IMR-90 (cell line): ENCODE data around the gene CCNI2. TPM values are rescaled to one million over a fixed set of nuclear protein-coding genes. Genes with fewer than 3 reads are reported as not detected.

Experiments used
- ATAC-seq: fragments of 200-7000 bp; cut with Tn5 transposase; 2 replicates; pipeline ENCODE4 v1.9.1; 2020; ENCODE audit warnings: low read depth, mild to moderate bottlenecking, moderate library complexity
- BruUV-seq: library from RNA; stranded (reverse); fragments of 400-500 nt; replicated peaks from 2 replicates; lab custom pipeline; 2021; lab: Mats Ljungman, UMichigan
- CTCF ChIA-PET: fragments of 300-600 bp; formaldehyde crosslinking; extraction: SDS; loops from one replicate; lab custom pipeline; 2021; ENCODE audit warnings: antibody characterized with exemption; lab: Yijun Ruan, JAX
- POLR2A ChIA-PET: fragments of 300-600 bp; sonication (Branson Sonifier 250); formaldehyde crosslinking; loops from one replicate; lab custom pipeline; 2022; ENCODE audit warnings: antibody characterized with exemption; ENCODE audit not compliant: unreplicated experiment; lab: Charles Lee
- DNase-seq: peaks from one replicate; pipeline ENCODE4 v3.0.0; 2013
- H2AFZ ChIP-seq: replicated peaks from 2 replicates; pipeline ENCODE3; 2013; ENCODE audit warnings: low read length, mild to moderate bottlenecking; ENCODE audit not compliant: poor library complexity
- H2AK5ac ChIP-seq: 2 replicates; pipeline ENCODE4 v1.6.1; 2013; ENCODE audit warnings: low read depth, low read length, inconsistent platforms
- H2AK9ac ChIP-seq: replicated peaks from 2 replicates; pipeline ENCODE3; 2013; ENCODE audit warnings: mild to moderate bottlenecking, low read depth, low read length, moderate library complexity; ENCODE audit not compliant: poor library complexity
- H2BK120ac ChIP-seq: 2 replicates; pipeline ENCODE4 v1.6.1; 2013; ENCODE audit warnings: low read depth, low read length, inconsistent platforms
- H2BK15ac ChIP-seq: 3 replicates; pipeline ENCODE4 v1.6.1; 2013; ENCODE audit warnings: low read depth, low read length, inconsistent platforms
- H2BK20ac ChIP-seq: 2 replicates; pipeline ENCODE4 v1.6.1; 2013; ENCODE audit warnings: low read depth, mild to moderate bottlenecking, inconsistent platforms, low read length, moderate library complexity
- H2BK5ac ChIP-seq: 2 replicates; pipeline ENCODE4 v1.6.1; 2013; ENCODE audit warnings: mild to moderate bottlenecking, low read depth, low read length, inconsistent platforms; ENCODE audit not compliant: poor library complexity, severe bottlenecking
- H3K14ac ChIP-seq: replicated peaks from 2 replicates; pipeline ENCODE4 v1.6.1; 2013; ENCODE audit warnings: low read depth, low read length, inconsistent platforms
- H3K18ac ChIP-seq: 2 replicates; pipeline ENCODE4 v1.6.1; 2013; ENCODE audit warnings: low read depth, low read length, control low read depth
- H3K23ac ChIP-seq: 2 replicates; pipeline ENCODE4 v1.6.1; 2013; ENCODE audit warnings: low read depth, low read length, inconsistent platforms
- H3K27ac ChIP-seq: 2 replicates; pipeline ENCODE4 v1.5.1; 2013; ENCODE audit warnings: mild to moderate bottlenecking, control low read depth, low read length; ENCODE audit not compliant: insufficient read depth
- H3K27me3 ChIP-seq: 2 replicates; pipeline ENCODE4 v1.6.1; 2013; ENCODE audit warnings: low read length; ENCODE audit not compliant: control insufficient read depth, insufficient read depth
- H3K36me3 ChIP-seq: 2 replicates; pipeline ENCODE4 v1.6.1; 2013; ENCODE audit warnings: low read length, mixed read lengths; ENCODE audit not compliant: control insufficient read depth, insufficient read depth
- H3K4ac ChIP-seq: 2 replicates; pipeline ENCODE4 v1.6.1; 2013; ENCODE audit warnings: low read depth, low read length, inconsistent platforms
- H3K4me1 ChIP-seq: 2 replicates; pipeline ENCODE4 v1.6.1; 2013; ENCODE audit warnings: low read length, mixed read lengths; ENCODE audit not compliant: control insufficient read depth, insufficient read depth
- H3K4me2 ChIP-seq: 2 replicates; pipeline ENCODE4 v1.6.1; 2013; ENCODE audit warnings: low read depth, mild to moderate bottlenecking, control low read depth, low read length, moderate library complexity
- H3K4me3 ChIP-seq: 2 replicates; pipeline ENCODE4 v1.5.1; 2013; ENCODE audit warnings: low read depth, mild to moderate bottlenecking, control low read depth, low read length, moderate library complexity; ENCODE audit not compliant: insufficient read depth
- H3K56ac ChIP-seq: 2 replicates; pipeline ENCODE4 v1.6.1; 2013; ENCODE audit warnings: low read length, inconsistent platforms; ENCODE audit not compliant: insufficient read depth; ENCODE audit errors: extremely low read depth
- H3K79me1 ChIP-seq, 2 experiments: 2 replicates each; pipeline ENCODE4 v1.6.1; 2013; ENCODE audit warnings: low read length in 2 of 2, inconsistent platforms in 1 of 2, low read depth in 1 of 2
- H3K9ac ChIP-seq: 2 replicates; pipeline ENCODE4 v1.6.1; 2013; ENCODE audit warnings: low read depth, low read length, control low read depth
- H3K9me1 ChIP-seq: 2 replicates; pipeline ENCODE4 v1.6.1; 2013; ENCODE audit warnings: low read length, inconsistent platforms; ENCODE audit not compliant: insufficient read depth
- H3K9me3 ChIP-seq: 2 replicates; pipeline ENCODE4 v1.6.1; 2013; ENCODE audit warnings: low read length; ENCODE audit not compliant: control insufficient read depth, insufficient read depth
- H4K20me1 ChIP-seq: 2 replicates; pipeline ENCODE4 v1.6.1; 2013; ENCODE audit warnings: low read length, inconsistent platforms; ENCODE audit not compliant: insufficient read depth
- H4K5ac ChIP-seq: 2 replicates; pipeline ENCODE4 v1.6.1; 2013; ENCODE audit warnings: mild to moderate bottlenecking, low read depth, low read length, control low read depth
- H4K8ac ChIP-seq, 2 experiments: 2 replicates each; pipeline ENCODE4 v1.6.1; 2013; ENCODE audit warnings: low read depth in 2 of 2, low read length in 2 of 2, control low read depth in 1 of 2, inconsistent platforms in 1 of 2
- H4K91ac ChIP-seq: 2 replicates; pipeline ENCODE4 v1.6.1; 2013; ENCODE audit warnings: low read depth, low read length, inconsistent platforms; ENCODE audit not compliant: insufficient read depth
- BHLHE40 ChIP-seq: fragments of 150-350 bp; IDR thresholded peaks from 2 replicates; pipeline ENCODE4 v1.6.1; 2016; ENCODE audit warnings: mild to moderate bottlenecking, low read depth, low read length
- CEBPB ChIP-seq: IDR thresholded peaks from 2 replicates; pipeline ENCODE4 v1.6.1; 2012; ENCODE audit warnings: low read depth, low read length, improper control_type of control experiment
- CHD1 ChIP-seq: IDR thresholded peaks from 2 replicates; pipeline ENCODE4 v1.6.1; 2012; ENCODE audit warnings: low read depth, low read length, improper control_type of control experiment
- FOS ChIP-seq: fragments of 150-350 bp; IDR thresholded peaks from 2 replicates; pipeline ENCODE4 v1.6.1; 2016; ENCODE audit warnings: low read depth, low read length
- MAFK ChIP-seq: IDR thresholded peaks from 2 replicates; pipeline ENCODE4 v1.6.1; 2012; ENCODE audit warnings: low read depth, low read length, improper control_type of control experiment
- MAZ ChIP-seq: IDR thresholded peaks from 2 replicates; pipeline ENCODE4 v1.6.1; 2012; ENCODE audit warnings: low read depth, mild to moderate bottlenecking, low read length, improper control_type of control experiment, moderate library complexity, borderline replicate concordance
- MXI1 ChIP-seq: IDR thresholded peaks from 2 replicates; pipeline ENCODE4 v1.6.1; 2012; ENCODE audit warnings: low read depth, mild to moderate bottlenecking, low read length, moderate library complexity, borderline replicate concordance
- NFE2L2 ChIP-seq: fragments of 150-350 bp; IDR thresholded peaks from 2 replicates; pipeline ENCODE4 v1.6.1; 2016; ENCODE audit warnings: low read depth, mild to moderate bottlenecking, low read length
- POLR2A ChIP-seq: IDR thresholded peaks from 2 replicates; pipeline ENCODE4 v1.6.1; 2012; ENCODE audit warnings: mild to moderate bottlenecking, low read depth, low read length
- RAD21 ChIP-seq: IDR thresholded peaks from 2 replicates; pipeline ENCODE4 v1.6.1; 2012; ENCODE audit warnings: low read length, improper control_type of control experiment
- RFX5 ChIP-seq: IDR thresholded peaks from 2 replicates; pipeline ENCODE4 v1.8.0; 2012; ENCODE audit warnings: low read depth, mild to moderate bottlenecking, low read length, moderate library complexity
- SMC3 ChIP-seq: fragments of 150-350 bp; IDR thresholded peaks from 2 replicates; pipeline ENCODE4 v1.6.1; 2016; ENCODE audit warnings: low read depth, mild to moderate bottlenecking, antibody characterized with exemption, low read length, moderate library complexity
- whole genome bisulfite sequencing, 2 experiments: methylation state at CpG; one replicate each; pipeline versions ENCODE4 v1.1.5 to v1.1.7; 2013; ENCODE audit warnings: missing lambda C conversion rate in 2 of 2; ENCODE audit not compliant: insufficient read length in 1 of 2; ENCODE audit errors: extremely low coverage in 2 of 2; 5-methylcytosine and 5-hydroxymethylcytosine counted together
- dilution Hi-C: fragments of 300-500 bp; cut with HindIII; formaldehyde crosslinking; loops from one replicate; pipeline ENCODE4 v1.14.3; 2018; ENCODE audit warnings: low sequenced_read_pairs; ENCODE audit not compliant: unreplicated experiment
- in situ Hi-C: fragments of 300-500 bp; cut with MboI; formaldehyde crosslinking; loops from 3 replicates; pipeline ENCODE4 v1.14.3; 2019; ENCODE audit warnings: low sequenced_read_pairs, inconsistent platforms, mixed read lengths
- intact Hi-C: fragments of 100-400 bp; cut with micrococcal nuclease; formaldehyde crosslinking; loops from 2 replicates; pipeline ENCODE4 v1.10.0; 2022
- polyA plus RNA-seq, 3 experiments: library from polyadenylated mRNA; depleted of rRNA; stranded (reverse); fragments of >200 nt; gene quantifications; 2 replicates each; pipeline ENCODE4 v1.2.3, GENCODE V29; 2012; ENCODE audit warnings: low replicate concordance in 1 of 3
- total RNA-seq: library from RNA; depleted of rRNA; stranded (reverse); fragments of >200 nt; gene quantifications from 2 replicates; pipeline ENCODE4 v1.2.3, GENCODE V29; 2012
- TF ChIP-seq, protein P1 (sequence below): fragments of 150-350 bp; IDR thresholded peaks from 2 replicates; pipeline ENCODE4 v1.6.1; 2016; ENCODE audit warnings: low read depth, mild to moderate bottlenecking, low read length, moderate library complexity, borderline replicate concordance
- TF ChIP-seq, protein P2 (sequence below): conservative IDR thresholded peaks from 2 replicates; pipeline ENCODE4 v1.5.1; 2012; ENCODE audit warnings: mild to moderate bottlenecking, low read depth, low read length, improper control_type of control experiment
- TF ChIP-seq, protein P3 (sequence below): fragments of 150-350 bp; IDR thresholded peaks from 2 replicates; pipeline ENCODE4 v1.6.1; 2017; ENCODE audit warnings: mild to moderate bottlenecking, antibody characterized with exemption, low read length, low read depth

CCNI2 gene
- total and polyA plus RNA-seq, 2 of the 4 experiments (the other 2 are of a cell fraction) = not detected

DNA sequence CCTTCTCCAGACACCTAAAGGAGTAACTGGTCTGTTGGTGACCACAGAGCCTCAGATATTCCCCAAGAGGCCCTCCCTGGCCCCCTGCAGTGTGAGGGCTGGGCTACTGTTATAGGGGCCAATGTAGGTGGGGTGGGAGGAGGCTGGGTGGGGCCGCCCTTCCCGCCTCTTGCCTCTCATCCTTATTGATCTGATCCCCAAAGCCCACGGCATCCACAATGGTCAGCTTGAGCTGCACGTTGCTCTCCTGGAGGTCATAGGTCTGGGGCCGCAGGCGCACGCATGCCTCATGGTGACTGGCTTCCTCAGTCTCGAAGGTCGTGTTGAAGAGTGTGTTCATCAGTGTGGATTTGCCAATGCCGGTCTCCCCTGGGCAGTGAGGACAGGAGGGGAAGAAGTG is 16.8 kb downstream of the CCNI2 start:
- Histone ChIP-seq H3K4me2 (no peak overlapping the region), H3K9me3 (no peaks in the 10 kb centered on the region), H3K36me3 (peaks cover 50% of the 10 kb centered on the region), H3K9me1 (peaks cover 24% of the 10 kb centered on the region), H3K18ac (no peak overlapping the region), H3K4me3 (no peak overlapping the region), H4K5ac (no peak overlapping the region), H3K23ac (no peak overlapping the region), H2AK5ac (no peak overlapping the region), H3K79me1 (peaks cover 21 to 43% of the 10 kb centered on the region in 2 experiments), H2BK120ac (no peak overlapping the region), H2BK5ac (no peak overlapping the region), H4K91ac (no peak overlapping the region), H3K27me3 (no peaks in the 10 kb centered on the region), H3K9ac (no peak overlapping the region), H3K4ac (no peak overlapping the region), H2AK9ac (no peak overlapping the region), H3K14ac (no peak overlapping the region), H4K8ac (no peak overlapping the region), H3K56ac (no peak overlapping the region), H3K27ac (no peak overlapping the region), H2BK15ac (no peak overlapping the region), H2BK20ac (no peak overlapping the region), H2AFZ (no peak overlapping the region), H4K20me1 (peaks cover 23% of the 10 kb centered on the region), H3K4me1 (peaks cover 13% of the 10 kb centered on the region)
- intact Hi-C loops (no loop called here), dilution Hi-C loops (no loop called here), in situ Hi-C loops (no loop called here)
- DNase-seq = no peak
- ATAC-seq = no peak
- POLR2A ChIA-PET = no interaction called here
- no TSS peak for BruUV-seq
- CTCF ChIA-PET = interaction anchor here (1.0 kb wide), 1 partner anchor 9 kb away, joined by 3 read pairs; no protein-coding TSS in a partner anchor
- TF ChIP-seq RFX5 = no peak
- no peak for TF ChIP-seq POLR2A
- TF ChIP-seq, protein P1, sequence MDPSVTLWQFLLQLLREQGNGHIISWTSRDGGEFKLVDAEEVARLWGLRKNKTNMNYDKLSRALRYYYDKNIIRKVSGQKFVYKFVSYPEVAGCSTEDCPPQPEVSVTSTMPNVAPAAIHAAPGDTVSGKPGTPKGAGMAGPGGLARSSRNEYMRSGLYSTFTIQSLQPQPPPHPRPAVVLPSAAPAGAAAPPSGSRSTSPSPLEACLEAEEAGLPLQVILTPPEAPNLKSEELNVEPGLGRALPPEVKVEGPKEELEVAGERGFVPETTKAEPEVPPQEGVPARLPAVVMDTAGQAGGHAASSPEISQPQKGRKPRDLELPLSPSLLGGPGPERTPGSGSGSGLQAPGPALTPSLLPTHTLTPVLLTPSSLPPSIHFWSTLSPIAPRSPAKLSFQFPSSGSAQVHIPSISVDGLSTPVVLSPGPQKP = no peak
- no peak for TF ChIP-seq NFE2L2
- no peak for TF ChIP-seq CEBPB
- TF ChIP-seq MAFK = no peak
- no peak for TF ChIP-seq MAZ
- TF ChIP-seq FOS = no peak
- no peak for TF ChIP-seq BHLHE40
- TF ChIP-seq, protein P2, sequence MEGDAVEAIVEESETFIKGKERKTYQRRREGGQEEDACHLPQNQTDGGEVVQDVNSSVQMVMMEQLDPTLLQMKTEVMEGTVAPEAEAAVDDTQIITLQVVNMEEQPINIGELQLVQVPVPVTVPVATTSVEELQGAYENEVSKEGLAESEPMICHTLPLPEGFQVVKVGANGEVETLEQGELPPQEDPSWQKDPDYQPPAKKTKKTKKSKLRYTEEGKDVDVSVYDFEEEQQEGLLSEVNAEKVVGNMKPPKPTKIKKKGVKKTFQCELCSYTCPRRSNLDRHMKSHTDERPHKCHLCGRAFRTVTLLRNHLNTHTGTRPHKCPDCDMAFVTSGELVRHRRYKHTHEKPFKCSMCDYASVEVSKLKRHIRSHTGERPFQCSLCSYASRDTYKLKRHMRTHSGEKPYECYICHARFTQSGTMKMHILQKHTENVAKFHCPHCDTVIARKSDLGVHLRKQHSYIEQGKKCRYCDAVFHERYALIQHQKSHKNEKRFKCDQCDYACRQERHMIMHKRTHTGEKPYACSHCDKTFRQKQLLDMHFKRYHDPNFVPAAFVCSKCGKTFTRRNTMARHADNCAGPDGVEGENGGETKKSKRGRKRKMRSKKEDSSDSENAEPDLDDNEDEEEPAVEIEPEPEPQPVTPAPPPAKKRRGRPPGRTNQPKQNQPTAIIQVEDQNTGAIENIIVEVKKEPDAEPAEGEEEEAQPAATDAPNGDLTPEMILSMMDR = no peak
- no peak for TF ChIP-seq MXI1
- TF ChIP-seq, protein P3, sequence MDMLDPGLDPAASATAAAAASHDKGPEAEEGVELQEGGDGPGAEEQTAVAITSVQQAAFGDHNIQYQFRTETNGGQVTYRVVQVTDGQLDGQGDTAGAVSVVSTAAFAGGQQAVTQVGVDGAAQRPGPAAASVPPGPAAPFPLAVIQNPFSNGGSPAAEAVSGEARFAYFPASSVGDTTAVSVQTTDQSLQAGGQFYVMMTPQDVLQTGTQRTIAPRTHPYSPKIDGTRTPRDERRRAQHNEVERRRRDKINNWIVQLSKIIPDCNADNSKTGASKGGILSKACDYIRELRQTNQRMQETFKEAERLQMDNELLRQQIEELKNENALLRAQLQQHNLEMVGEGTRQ = no peak
- TF ChIP-seq CHD1 = no peak
- no peak for TF ChIP-seq RAD21
- TF ChIP-seq SMC3 = no peak
- 100% methylated on average over 2 of the region's 10 CpGs; no CpG with 5 or more reads in 1 of the 2 experiments for WGBS, 2 experiments
